Activated CD8-positive, alpha-beta T cell treated with anti-CD3 and anti-CD28 coated beads for 36 hours (primary cell): ENCODE data around the gene PTPRD. TPM values are rescaled to one million over a fixed set of nuclear protein-coding genes. Genes with fewer than 3 reads are reported as not detected.

Source experiments
- ATAC-seq: fragments of 200-7000 bp; cut with Tn5 transposase; one replicate; pipeline ENCODE4 v1.10.0; 2021; ENCODE audit warnings: mild to moderate bottlenecking, moderate library complexity
- CTCF ChIA-PET: fragments of 350-600 bp; sonication (Branson Sonifier 250); formaldehyde crosslinking; loops from one replicate; lab custom pipeline; 2021; ENCODE audit warnings: antibody characterized with exemption; lab: Charles Lee
- POLR2A ChIA-PET: fragments of 350-600 bp; sonication (Branson Sonifier 250); formaldehyde crosslinking; loops from one replicate; lab custom pipeline; 2021; ENCODE audit warnings: antibody characterized with exemption; lab: Charles Lee
- DNase-seq: peaks from one replicate; pipeline ENCODE4 v3.0.0-alpha.2; 2020
- H3K27ac Mint-ChIP-seq: one replicate; pipeline ENCODE4 v1.8.0; 2021; ENCODE audit warnings: mild to moderate bottlenecking, mixed read lengths
- H3K27me3 Mint-ChIP-seq: one replicate; pipeline ENCODE4 v1.8.0; 2021; ENCODE audit warnings: mixed read lengths
- H3K36me3 Mint-ChIP-seq: one replicate; pipeline ENCODE4 v1.8.0; 2021; ENCODE audit warnings: low read depth, mixed read lengths
- H3K4me1 Mint-ChIP-seq: one replicate; pipeline ENCODE4 v1.8.0; 2021; ENCODE audit warnings: low read depth, mixed read lengths
- H3K4me3 Mint-ChIP-seq: one replicate; pipeline ENCODE4 v1.8.0; 2021; ENCODE audit warnings: mild to moderate bottlenecking, moderate library complexity, mixed read lengths
- H3K9me3 Mint-ChIP-seq: one replicate; pipeline ENCODE4 v1.8.0; 2021; ENCODE audit warnings: mixed read lengths
- CTCF ChIP-seq: fragments of 200-600 bp; IDR thresholded peaks from one replicate; pipeline ENCODE4 v1.8.0; 2022; ENCODE audit warnings: antibody characterized with exemption, mild to moderate bottlenecking
- intact Hi-C: fragments of 100-400 bp; cut with micrococcal nuclease; formaldehyde crosslinking; loops from one replicate; pipeline ENCODE4 v1.10.0; 2022
- total RNA-seq, 2 experiments: library from RNA; stranded (reverse); gene quantifications; one replicate each; pipeline ENCODE4 v1.2.3, GENCODE V29; 2021

Gene PTPRD
- total RNA-seq, 2 experiments from 2014 or later = not detected

- H3K9me3 Mint-ChIP-seq = no peaks in the 10 kb centered on the region
- no peaks in the 10 kb centered on the region for H3K36me3 Mint-ChIP-seq
Measured at GRCh38 chr9:8799615-8800014, 1813.2 kb downstream of the PTPRD start.

GRCh38 chr9:8799206-8799605 is 1813.6 kb downstream of the PTPRD start:
- Mint-ChIP-seq H3K27ac (no peak overlapping the region), H3K4me3 (no peak overlapping the region), H3K27me3 (no peaks in the 10 kb centered on the region), H3K36me3 (no peaks in the 10 kb centered on the region), H3K4me1 (no peaks in the 10 kb centered on the region), H3K9me3 (no peaks in the 10 kb centered on the region)
- intact Hi-C loops = no loop called here
- CTCF ChIA-PET = no interaction called here
- ATAC-seq (no peak), DNase-seq (no peak)
- POLR2A ChIA-PET = no interaction called here
- TF ChIP-seq CTCF = no peak

More at GRCh38 chr9:8799615-8800014, 1813.2 kb downstream of the PTPRD start:
- ChIA-PET CTCF (no interaction called here), POLR2A (no interaction called here)
- intact Hi-C loops = loop anchor here (10.0 kb wide), 1 partner anchor 55 kb away; no protein-coding TSS in a partner anchor
- Mint-ChIP-seq H3K27ac (no peak overlapping the region), H3K4me3 (no peak overlapping the region), H3K4me1 (no peaks in the 10 kb centered on the region), H3K27me3 (no peaks in the 10 kb centered on the region)
- no peak for TF ChIP-seq CTCF
- ATAC-seq (no peak), DNase-seq (no peak)

- H3K4me3 Mint-ChIP-seq = no peak overlapping the region
- POLR2A ChIA-PET = no interaction called here
- no peaks in the 10 kb centered on the region for H3K27me3 Mint-ChIP-seq
- TF ChIP-seq CTCF = no peak
- CTCF ChIA-PET = no interaction called here
- intact Hi-C loops = no loop called here
- H3K36me3 Mint-ChIP-seq = no peaks in the 10 kb centered on the region
- no peak overlapping the region for H3K27ac Mint-ChIP-seq
- H3K9me3 Mint-ChIP-seq = no peaks in the 10 kb centered on the region
- DNase-seq (no peak), ATAC-seq (no peak)
- no peaks in the 10 kb centered on the region for H3K4me1 Mint-ChIP-seq
Measured at GRCh38 chr9:8784838-8785237, 1828.0 kb downstream of the PTPRD start.

GRCh38 chr9:8783941-8784340 is 1828.9 kb downstream of the PTPRD start:
- Mint-ChIP-seq H3K4me3 (no peak overlapping the region), H3K27ac (no peak overlapping the region), H3K4me1 (no peaks in the 10 kb centered on the region), H3K9me3 (no peaks in the 10 kb centered on the region), H3K27me3 (no peaks in the 10 kb centered on the region), H3K36me3 (no peaks in the 10 kb centered on the region)
- POLR2A ChIA-PET = no interaction called here
- ATAC-seq (no peak), DNase-seq (no peak)
- CTCF ChIA-PET = no interaction called here
- no peak for TF ChIP-seq CTCF
- intact Hi-C loops = no loop called here

GRCh38 chr9:8782237-8782636 is 1830.6 kb downstream of the PTPRD start:
- DNase-seq = no peak
- Mint-ChIP-seq H3K36me3 (no peaks in the 10 kb centered on the region), H3K27ac (no peak overlapping the region), H3K4me3 (no peak overlapping the region), H3K4me1 (no peaks in the 10 kb centered on the region), H3K27me3 (no peaks in the 10 kb centered on the region), H3K9me3 (no peaks in the 10 kb centered on the region)
- ChIA-PET POLR2A (interaction anchor here (1.3 kb wide), 1 partner anchor 31 kb away, joined by 4 read pairs; no protein-coding TSS in a partner anchor), CTCF (interaction anchor here (1.8 kb wide), 1 partner anchor 9 kb away, joined by 6 read pairs; no protein-coding TSS in a partner anchor)
- TF ChIP-seq CTCF = no peak
- no peak for ATAC-seq
- intact Hi-C loops = no loop called here
